Measurements from ENCODE around the gene KAT6B.

KAT6B gene

GRCh38 chr10:75018686-75019307 lies 192.4 kb downstream of the KAT6B start:
- no peak for TF ChIP-seq CTCF (IDR thresholded peaks at IDR 0.05; ENCODE audit: insufficient read depth, low read length, missing control alignments)
- H3K4me3 ChIP-seq (ENCODE audit: low read depth, low read length): no peak overlapping the region
- POLR2A ChIA-PET: no interaction called here
- DNase-seq (ENCODE audit: low read depth, low spot score): no peak
- CTCF ChIA-PET: interaction anchor here (0.7 to 6.0 kb wide), 6 partner anchors 9 to 776 kb away, joined by 3 to 55 read pairs (median 5); partner anchors contain the start of gene COMTD1

- no peak for DNase-seq (ENCODE audit: low read depth, low spot score)
- TF ChIP-seq CTCF (IDR thresholded peaks at IDR 0.05; ENCODE audit: insufficient read depth, low read length, missing control alignments): no peak
- no peak overlapping the region for H3K4me3 ChIP-seq (ENCODE audit: low read depth, low read length)
- CTCF ChIA-PET: interaction anchor here (0.6 to 6.0 kb wide), 17 partner anchors 8 to 776 kb away, joined by 3 to 55 read pairs (median 4); partner anchors contain the start of gene COMTD1
- POLR2A ChIA-PET: no interaction called here
These were observed 193.0 kb downstream of the KAT6B start for GRCh38 chr10:75019370-75019769.

GRCh38 chr10:75020168-75020567 lies 193.8 kb downstream of the KAT6B start:
- no peak for DNase-seq (ENCODE audit: low read depth, low spot score)
- ChIA-PET CTCF (interaction anchor here (0.8 to 6.0 kb wide), 17 partner anchors 8 to 777 kb away, joined by 3 to 55 read pairs (median 4); partner anchors contain the start of gene COMTD1), POLR2A (no interaction called here)
- no peak for TF ChIP-seq CTCF (IDR thresholded peaks at IDR 0.05; ENCODE audit: insufficient read depth, low read length, missing control alignments)
- H3K4me3 ChIP-seq (ENCODE audit: low read depth, low read length): no peak overlapping the region

GRCh38 chr10:75021379-75022249 lies 195.2 kb downstream of the KAT6B start:
- H3K4me3 ChIP-seq (ENCODE audit: low read depth, low read length): no peak overlapping the region
- CTCF ChIA-PET: interaction anchor here (0.7 to 6.0 kb wide), 16 partner anchors 9 to 787 kb away, joined by 3 to 55 read pairs (median 3); partner anchors contain the start of gene COMTD1
- no peak for TF ChIP-seq CTCF (IDR thresholded peaks at IDR 0.05; ENCODE audit: insufficient read depth, low read length, missing control alignments)
- no peak for DNase-seq (ENCODE audit: low read depth, low spot score)
- POLR2A ChIA-PET: interaction anchor here (0.7 kb wide), 1 partner anchor 22 kb away, joined by 3 read pairs; no protein-coding TSS in a partner anchor

- no peak overlapping the region for H3K4me3 ChIP-seq (ENCODE audit: low read depth, low read length)
- ChIA-PET POLR2A (no interaction called here), CTCF (interaction anchor here (1.2 to 1.7 kb wide), 2 partner anchors 10 to 780 kb away, joined by 4 to 5 read pairs; no protein-coding TSS in a partner anchor)
- TF ChIP-seq CTCF (IDR thresholded peaks at IDR 0.05; ENCODE audit: insufficient read depth, low read length, missing control alignments): no peak
- DNase-seq (ENCODE audit: low read depth, low spot score): no peak
These were observed 196.7 kb downstream of the KAT6B start for GRCh38 chr10:75023074-75023473.
